Limb (tissue), 2 donors: ENCODE measurements around the gene IFRD2.
A peak's percentile ranks its signal among the peaks of the same experiment; 100 is the strongest.
"Not testable (repeated sequence)": the region's sequence is repeated elsewhere in the genome, so short reads cannot be mapped to it uniquely, and the experiment has no call there.

Source experiments
- DNase-seq, 2 donors: peaks; one replicate each; pipeline ENCODE4 v3.0.0-alpha.2; 2016; ENCODE audit errors: extremely low spot score in 2 of 2

IFRD2 gene

DNA sequence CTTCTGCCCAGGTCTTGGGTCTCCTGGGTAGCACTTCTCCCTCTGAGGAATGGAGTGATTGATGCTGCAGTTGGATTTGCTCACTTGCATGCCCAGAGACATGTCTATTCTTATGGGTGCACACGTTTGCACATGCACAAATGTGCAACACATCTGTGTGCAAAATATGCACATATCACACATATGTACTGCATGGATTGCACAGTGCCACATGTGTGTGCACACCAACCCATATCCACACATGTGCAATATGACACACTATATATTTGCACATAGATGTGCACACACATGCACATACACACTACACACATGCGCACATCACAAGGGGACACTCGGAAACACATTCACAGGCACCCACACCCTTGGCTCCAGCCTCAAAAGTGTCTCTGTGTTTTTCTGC is 24.0 kb downstream of the IFRD2 start:
- DNase-seq, result no peak

DNA sequence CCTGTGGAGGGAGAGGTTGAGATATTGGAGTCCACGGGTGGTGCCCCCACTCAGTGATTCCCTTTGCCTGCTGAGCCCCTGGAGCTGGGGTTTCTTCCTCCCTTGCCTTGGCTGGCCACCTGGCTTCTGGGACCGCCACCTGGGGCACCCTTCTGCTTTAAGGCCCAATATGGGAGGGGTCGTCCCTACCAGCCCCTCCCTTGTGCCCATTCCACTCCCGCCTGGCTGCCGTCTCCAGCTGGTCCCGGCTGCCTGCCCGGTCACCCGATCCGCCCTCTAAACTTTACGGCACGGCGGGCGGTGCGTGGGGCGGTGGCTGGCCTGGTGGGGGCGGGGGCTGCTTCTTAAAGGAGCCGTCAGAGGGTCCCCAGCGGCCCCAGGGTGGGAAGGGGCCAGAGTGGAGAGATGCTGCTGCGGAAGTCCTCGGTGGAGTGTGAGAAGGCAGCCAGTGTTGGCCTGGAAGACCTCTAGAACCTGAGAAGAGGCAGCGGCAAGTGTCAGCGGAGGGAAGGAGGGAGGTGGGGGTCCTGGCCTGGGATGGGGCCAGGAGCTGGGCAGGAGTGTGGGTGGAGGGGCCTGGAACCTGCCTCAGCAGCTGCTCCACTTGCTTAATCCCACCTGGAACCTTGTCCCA is 24.8 kb downstream of the IFRD2 start:
- DNase-seq, result peak; percentile 66 to 83

DNA sequence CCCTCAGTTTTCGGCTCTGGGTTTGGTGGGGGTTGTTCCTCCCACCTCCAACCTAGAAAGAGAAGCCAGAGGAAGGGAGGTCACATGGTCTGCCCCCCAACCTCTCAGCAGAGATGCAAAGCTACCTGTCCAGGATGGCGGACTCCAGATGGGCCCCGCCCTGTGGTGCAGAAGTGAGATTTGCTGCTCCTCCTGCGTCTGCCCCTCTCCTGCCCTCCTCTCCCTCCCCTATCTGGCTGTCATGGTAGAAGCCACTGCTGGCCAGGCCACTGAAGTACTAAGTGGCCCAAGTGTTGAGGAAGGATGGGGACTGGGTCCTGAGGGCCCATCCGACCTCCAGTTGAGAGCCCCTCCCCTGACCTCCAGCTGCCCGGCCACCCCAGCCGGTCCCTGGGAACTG is 25.4 kb downstream of the IFRD2 start:
- peak in 1 of 2 donors; percentile 33 for DNase-seq

DNA sequence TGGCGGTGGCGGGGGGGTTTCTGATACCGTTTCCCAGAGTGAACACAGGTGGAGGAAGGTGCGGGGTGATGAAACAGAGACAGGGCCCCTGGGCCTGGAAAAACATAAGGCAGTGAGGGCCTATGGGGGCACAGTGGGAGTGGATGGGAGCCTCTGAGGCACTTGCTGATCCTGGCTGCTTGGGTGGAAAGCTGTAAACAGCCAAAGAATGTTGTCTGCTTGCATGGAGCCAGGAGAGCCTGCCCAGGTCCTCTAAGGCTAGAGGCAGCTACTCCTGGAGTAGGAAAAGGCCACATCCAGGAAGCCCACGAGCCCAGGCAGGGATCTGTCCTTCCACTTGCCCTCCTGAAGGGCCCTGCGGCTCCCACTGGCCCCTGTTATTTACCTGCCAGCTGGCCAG is 26.2 kb downstream of the IFRD2 start:
- peak in 1 of 2 donors; percentile 38 for DNase-seq

DNA sequence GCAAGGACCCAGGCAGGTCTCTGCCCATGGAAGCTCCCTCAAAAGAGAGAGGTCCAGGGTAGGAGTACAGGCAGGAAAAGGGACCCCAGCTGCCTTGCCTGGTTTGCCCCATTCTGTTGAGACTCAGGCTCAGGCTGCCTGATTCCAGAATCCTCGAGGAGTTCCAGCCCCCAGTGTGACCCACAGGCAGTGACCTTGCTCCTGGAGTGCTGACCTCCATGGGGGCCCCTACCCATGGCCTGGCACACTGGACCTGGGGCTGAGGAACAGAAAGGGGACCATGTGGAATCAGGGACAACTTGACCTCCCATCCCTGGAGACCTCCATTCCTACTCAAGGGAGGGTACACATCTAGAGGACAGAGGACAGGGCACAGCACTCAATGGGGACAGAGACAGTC is 26.7 kb downstream of the IFRD2 start:
- no peak for DNase-seq

DNA sequence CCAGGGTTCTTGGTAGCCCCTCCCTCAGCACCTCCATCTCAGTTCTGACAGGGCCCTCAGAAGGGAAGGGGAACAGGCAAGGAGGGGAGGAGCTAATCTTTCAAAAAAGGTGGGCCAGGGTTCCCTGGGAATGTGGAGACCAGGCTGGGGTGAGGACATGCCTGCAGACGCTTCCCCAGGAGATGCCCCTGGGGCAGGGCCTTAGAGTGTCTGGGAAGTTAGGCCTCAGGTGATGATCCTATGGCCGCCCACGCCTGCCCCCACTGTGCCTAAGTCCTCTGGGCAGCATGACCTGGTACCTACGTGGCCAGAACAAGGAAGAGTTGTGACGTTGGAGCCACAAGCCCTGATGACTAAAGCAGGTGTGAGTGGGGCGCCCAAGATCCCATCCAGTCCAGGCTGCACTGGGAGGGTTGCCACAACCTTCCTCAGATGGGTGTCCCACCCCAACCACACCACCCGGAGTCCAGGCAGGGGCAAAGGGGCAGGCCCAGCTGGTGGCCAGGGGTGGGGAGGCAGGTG is 27.2 kb downstream of the IFRD2 start:
- no peak for DNase-seq

DNA sequence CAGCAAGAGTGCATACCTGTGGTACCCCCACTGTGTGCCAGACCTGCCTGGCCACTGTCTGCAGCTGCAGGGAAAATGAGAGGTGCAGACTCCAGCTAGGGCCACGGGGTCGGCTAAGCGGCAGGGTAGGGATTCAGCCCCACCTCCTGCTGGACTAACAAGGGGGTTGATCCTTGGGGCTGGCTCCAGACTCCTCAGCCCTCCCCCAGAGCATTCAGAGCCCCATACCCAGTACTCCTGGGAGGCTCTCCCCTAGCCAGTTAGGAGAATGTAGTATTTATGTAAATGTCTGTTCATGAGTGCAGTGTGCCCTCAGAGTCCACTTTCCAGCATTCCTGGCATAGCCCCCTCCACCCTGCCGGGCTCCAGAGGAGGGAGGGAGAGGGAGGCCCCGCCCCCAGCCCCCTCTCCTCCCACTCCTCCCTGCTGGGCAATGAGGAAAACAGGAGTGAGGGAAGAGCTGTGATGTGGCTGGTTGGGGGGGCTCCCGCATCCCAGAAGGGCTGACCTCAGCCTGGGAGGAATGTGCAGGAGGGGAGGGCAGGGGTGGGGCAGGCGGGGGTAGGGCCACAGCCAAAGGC is 27.8 kb downstream of the IFRD2 start:
- peak; percentile 93 to 94 for DNase-seq

DNA sequence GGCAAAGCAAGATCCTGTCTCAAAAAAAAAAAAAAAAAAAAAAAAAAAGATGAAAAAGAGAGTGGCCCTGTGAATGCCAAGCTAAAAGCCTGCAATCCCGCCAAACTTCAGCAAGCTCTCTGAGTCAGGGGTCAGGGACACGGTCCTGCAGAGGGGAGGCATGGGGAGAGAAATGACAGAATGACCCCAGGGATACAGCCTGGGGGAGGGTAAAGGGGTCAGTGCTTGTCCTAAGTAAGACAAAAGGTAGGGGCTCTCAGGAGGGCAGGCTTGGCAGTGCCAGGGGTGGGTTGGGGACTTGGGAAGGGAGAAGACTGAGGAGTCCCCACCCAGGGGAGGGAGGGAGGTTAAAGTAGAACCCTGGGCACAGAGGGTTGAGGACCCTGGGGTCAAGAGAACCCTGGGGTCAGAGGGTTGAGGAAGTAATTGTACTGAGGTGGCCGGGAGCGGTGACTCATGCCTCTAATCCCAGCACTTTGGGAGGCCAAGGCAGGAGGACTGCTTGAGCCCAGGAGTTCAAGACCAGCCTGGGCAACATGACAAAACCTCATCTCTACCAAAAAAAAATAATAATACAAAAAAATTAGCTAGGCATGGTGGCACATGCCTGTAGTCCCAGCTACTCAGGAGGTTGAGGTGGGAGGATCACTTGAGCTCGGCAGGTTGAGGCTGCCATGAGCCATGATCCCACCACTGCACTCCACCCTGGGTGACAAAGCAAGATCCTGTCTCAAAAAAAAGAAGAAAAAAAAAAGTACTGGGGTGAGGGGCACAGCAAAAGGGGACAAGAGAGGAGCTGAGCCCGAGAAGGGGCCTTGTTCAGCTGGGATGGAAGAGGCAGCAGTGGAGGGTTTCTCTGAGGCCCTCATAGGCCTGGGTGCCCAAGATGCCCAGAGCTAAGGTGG is 28.5 kb downstream of the IFRD2 start:
- no peak for DNase-seq

DNA sequence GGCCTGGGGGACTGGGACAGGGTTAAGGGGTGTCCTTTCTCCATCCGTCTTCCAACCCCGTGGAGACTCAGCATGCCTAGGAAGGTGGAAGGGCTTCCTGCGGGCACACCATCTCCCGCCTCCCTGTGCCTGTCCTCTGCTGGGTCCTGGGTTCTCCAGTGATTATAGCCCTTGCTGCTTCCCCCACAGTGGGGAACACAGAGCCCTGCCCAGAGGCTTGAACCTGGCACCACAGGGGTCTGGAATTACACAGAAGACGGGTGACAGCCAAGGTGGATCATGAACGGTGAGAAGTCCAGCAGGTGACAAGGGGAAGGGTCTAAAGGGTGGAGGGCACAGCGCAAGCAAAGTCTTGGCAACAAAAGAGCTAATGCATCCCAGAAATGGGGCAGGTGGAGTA is 29.5 kb downstream of the IFRD2 start:
- no peak for DNase-seq

DNA sequence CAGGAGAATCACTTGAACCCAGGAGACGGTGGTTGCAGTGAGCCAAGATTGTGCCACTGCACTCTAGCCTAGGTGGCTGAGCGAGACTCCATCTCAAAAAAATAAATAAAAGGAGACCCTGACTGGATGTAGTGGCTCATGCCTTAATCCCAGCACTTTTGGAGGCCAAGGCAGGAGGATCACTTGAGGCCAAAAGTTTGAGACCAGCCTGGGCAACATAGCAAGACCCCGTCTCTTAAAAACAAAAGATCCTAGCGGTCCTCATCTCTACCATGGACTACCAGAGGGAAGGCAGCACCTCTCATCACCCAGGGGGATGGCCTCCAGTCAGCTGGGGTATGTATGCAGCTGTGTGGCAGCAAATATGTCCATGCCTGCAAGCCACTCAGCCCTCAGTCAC is 30.0 kb downstream of the IFRD2 start:
- not testable (repeated sequence) for DNase-seq

DNA sequence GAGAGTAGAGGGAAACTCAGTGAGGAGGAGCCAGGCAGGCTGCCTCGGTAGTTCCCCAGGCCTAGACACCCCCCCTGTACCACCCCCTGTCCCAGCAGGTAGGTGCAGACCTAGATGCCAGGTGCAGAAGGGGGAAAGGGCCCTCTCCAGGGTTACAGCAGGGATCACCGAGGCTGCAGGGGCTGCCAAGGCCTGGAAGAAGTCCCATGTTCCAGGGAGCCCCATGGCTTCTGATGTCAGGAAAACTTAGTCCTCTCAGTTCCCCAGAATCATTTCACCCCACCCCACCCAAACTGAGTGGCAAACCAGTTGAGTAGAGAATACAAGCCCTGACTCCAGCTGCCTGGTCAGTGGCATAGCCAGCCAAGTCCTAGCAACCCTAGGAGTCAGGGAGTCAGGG is 30.7 kb downstream of the IFRD2 start:
- DNase-seq, result peak in 1 of 2 donors; percentile 51

DNA sequence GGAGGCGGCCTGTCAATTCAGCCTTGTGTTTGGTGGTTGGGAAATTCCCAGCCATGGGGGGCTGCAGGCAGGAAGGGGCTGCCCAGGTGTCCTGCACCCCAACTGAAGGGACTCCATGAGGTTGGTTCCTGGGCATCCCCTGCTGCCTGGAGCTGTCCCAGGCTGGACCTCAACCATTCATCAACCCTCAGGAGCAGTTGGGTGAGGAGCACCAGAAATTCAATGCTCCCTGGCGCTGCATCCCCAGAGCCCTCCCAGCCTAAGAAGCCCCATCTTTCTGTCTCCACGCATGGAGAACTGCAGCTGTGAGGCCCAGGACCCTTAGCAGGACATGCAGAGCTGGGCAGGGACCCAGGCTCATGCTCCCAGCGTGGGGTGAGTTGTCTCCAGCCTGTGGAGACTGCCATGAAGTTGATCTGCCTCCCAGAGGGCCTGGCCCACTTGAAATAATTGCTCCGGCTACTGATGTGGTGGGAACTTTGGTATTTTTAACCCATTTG is 31.2 kb downstream of the IFRD2 start:
- DNase-seq, result no peak

DNA sequence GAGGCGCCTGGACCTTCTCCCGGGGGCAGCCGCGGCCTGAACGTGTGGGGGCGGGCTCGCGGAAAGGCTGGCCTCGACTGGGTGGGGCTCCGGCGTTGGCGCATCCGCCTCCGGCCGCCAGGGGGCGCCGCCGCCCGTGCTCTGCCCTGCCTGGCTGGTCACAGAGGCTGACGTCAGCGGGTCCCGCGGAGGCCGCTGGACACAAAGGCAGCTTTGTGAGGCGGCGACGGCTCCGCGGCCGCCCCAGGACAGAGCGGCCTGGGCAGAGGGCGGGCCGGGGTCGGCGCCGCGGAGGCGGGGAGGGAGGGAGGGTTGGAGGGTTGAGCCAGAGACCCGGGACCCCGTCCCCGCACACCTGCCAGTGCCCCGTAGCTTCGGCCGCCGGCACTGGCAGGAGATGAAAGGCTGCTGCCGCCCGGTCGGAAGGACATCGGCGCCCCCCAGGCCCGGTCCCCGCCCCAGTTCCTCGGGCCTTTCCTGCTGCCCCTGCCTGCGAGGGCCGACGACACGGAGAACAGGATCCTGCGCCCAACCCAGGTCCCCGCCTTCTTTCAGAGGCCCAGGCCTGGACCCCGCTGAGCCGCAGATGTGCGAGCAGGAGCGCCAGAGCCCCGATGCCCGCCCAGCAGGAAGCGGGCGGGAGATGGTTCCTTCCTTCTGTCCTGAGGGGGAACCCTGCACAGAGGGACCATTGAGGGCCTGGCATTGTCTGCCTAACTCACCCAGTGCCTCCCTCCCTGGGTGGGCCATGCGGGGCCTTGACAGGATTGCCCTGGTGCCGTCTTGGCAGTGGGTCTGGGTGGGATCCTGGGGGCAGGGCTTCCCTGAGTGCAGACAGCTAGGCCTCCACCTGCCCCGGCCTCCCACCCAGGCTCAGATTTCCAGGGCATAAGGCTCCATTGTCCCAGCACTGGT is 31.9 kb downstream of the IFRD2 start:
- DNase-seq, result peak; percentile 92 to 97

DNA sequence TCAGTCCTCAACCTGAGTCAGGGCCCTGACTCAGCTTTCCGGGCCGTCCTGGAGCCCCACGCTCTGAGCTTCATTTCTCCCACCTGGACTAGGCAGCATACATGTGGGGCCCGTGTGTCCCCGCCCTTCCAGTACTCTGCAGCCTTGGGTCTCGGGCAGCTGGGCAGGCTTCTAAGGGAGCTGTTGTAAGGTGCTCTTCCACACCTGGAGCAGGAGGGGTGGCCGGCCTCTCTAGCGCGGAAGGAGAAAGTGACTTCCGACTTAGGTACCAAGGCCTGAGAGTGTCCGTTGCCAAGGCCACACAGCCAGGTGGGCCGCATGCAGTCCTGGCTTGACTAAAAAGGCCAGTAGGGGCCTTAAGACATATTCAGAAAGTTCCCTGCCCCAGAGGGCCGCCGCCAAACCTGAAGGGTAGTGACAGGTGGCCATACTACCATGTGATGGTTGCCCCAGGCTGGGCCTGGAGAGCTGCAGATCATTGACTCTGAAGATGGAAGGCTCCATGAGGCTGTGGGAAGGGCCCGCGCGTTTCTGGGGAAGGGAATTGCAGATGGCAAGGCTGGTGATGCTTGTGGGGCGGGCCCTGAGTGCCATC is 32.7 kb downstream of the IFRD2 start:
- DNase-seq, result no peak

DNA sequence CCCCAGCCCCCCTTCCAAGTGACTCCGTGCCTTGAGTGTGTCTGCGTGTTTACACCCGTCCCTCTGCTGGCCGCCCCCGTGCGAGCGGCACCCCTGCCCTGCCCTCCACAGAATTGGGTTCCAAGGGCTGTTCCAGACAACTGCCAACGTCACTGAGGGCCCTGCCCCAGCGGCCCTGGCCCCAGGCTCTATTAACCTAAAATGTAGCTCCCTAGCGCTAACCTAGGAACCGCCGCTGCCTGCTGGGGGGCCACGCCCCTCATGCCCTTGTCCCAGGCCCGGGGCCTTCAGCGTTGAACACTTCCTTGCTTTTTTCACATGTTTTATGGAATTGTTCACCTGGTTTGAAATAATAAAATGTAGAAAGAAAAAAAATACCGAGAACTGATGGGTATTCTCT is 33.2 kb downstream of the IFRD2 start:
- peak in 1 of 2 donors; percentile 44 for DNase-seq

DNA sequence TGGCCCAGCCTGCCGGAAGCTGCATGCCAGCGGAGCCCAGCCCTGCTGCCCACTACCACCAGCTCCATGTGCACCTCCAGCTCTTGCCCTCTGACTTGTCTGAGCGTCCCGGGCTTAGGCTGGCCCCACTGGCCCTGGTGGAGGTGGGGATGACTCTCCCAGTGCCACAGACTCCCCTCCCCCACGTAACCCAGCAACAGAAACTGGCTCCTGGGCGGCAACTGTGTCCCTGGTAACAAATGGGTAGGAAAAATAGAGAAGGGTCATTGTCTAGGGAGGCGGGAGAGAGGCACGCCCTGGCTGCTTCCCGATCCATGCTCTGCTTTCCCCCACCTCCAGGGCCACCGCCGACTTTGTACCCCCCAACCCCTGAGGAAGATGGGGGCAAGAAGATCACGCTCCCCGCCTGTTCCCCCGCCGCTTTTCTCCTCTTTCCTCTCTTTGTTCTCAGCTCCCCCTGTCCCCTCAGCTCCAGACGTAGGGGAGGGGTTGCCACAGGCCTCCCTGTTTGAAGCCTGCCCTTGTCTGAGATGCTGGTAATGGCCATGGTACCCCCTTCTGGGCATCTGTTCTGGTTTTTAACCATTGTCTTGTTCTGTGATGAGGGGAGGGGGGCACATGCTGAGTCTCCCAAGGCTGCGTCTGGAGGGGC is 34.1 kb downstream of the IFRD2 start:
- peak in 1 of 2 donors; percentile 50 for DNase-seq

DNA sequence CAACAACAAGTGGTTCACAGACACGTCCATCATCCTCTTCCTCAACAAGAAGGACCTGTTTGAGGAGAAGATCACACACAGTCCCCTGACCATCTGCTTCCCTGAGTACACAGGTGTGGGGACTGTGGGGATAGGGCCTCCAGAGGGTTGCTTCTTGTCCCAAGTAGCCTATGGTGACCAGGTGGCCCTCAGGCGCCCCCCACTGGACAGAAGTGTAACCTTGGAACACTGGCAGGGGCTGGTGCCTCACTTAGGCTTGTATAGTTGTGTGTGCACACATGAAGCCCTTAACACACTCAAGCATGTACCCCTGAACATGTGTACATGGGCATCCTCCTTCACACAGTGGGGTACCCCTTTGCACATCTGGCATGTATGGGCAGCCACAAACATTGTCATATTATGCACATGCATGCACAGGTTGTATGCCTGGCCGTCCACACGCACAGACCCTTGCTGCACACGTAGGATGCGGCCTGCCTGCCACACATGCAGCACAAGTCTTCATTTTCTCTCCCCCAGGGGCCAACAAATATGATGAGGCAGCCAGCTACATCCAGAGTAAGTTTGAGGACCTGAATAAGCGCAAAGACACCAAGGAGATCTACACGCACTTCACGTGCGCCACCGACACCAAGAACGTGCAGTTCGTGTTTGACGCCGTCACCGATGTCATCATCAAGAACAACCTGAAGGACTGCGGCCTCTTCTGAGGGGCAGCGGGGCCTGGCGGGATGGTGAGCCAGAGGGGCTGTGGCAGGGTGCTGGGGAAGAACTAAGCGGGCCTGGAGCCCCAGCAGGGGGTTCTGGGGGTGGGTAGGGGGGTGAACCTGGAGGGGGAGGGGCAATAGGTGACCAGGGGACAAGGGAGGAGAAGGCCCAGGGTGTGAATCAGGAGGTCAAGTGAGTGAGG is 35.0 kb downstream of the IFRD2 start:
- peak in 1 of 2 donors; percentile 60 for DNase-seq

DNA sequence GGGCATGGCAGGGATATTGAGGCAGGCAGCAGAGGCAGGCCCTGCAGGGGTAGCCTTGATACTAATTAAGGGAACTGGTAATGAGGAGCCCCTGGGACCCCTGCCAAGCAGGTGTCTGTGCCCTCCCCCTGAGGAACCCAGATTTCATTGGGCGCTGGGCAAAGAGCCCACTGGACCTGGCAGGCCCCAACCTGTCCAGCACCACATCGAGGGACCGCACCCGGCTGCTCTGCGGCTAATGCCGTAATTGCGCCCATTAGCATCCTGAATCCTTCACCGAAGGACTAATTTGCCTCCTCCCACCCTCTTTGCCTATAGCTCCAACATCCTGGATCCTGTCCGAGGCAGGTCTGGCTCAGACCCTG is 37.0 kb downstream of the IFRD2 start:
- no peak for DNase-seq
